Mucosa of descending colon (tissue), 3 donors: ENCODE results near the gene PRKCZ. TPM values are rescaled to one million over a fixed set of nuclear protein-coding genes. Genes with fewer than 3 reads are reported as not detected.

Experiments
- ATAC-seq: fragments of 200-7000 bp; cut with Tn5 transposase; one replicate; pipeline ENCODE4 v1.9.1; 2020; ENCODE audit warnings: mild to moderate bottlenecking, moderate library complexity
- DNase-seq, 3 donors: peaks; one replicate each; pipeline ENCODE4 v3.0.0-alpha.2; 2020
- H3K36me3 ChIP-seq: fragments of 200-600 bp; one replicate; pipeline ENCODE4 v1.8.0; 2021; ENCODE audit warnings: low read depth, mild to moderate bottlenecking
- H3K4me1 ChIP-seq: fragments of 200-600 bp; one replicate; pipeline ENCODE4 v1.8.0; 2021; ENCODE audit warnings: low read depth, mild to moderate bottlenecking
- H3K4me3 ChIP-seq: fragments of 200-600 bp; one replicate; pipeline ENCODE4 v1.8.0; 2021; ENCODE audit warnings: mild to moderate bottlenecking
- H3K9me3 ChIP-seq: fragments of 200-600 bp; one replicate; pipeline ENCODE4 v1.8.0; 2021; ENCODE audit warnings: mild to moderate bottlenecking
- CTCF ChIP-seq: fragments of 200-600 bp; IDR thresholded peaks from one replicate; pipeline ENCODE4 v1.8.0; 2022; ENCODE audit warnings: antibody characterized with exemption, mild to moderate bottlenecking
- intact Hi-C, 2 donors: fragments of 100-400 bp; cut with DNase I in 1 of 2; cut with micrococcal nuclease in 1 of 2; formaldehyde crosslinking; loops; one replicate each; pipeline versions ENCODE4 v1.11.0 to v1.11.1; 2022; cut with DNase I, micrococcal nuclease
- total RNA-seq, 3 donors: library from RNA; stranded (reverse); fragmentation: NEBNext Ultra II Directional in 2 of 3; extraction: Animal tissue kit (Norgen Biotek cat#: 25700) in 2 of 3; gene quantifications; one replicate each; pipeline versions ENCODE4 v1.2.1 to v1.2.4, GENCODE V29; 2021 to 2023
- donor health status: DM: no; HTN: no; CAD: no; lungs with moderate emphysema.
- donor health status: DM: no; HTN: no; CAD: no.
- donor health status: DM: no; HTN: yes; CAD: no.

PRKCZ gene
- total RNA-seq, 3 donors from 2014 or later, result 38.9 to 80.2 (median 53.7) TPM

- intact Hi-C loops, result no loop called here
- Histone ChIP-seq H3K9me3 (no peaks in the 10 kb centered on the region), H3K4me3 (no peak overlapping the region), H3K4me1 (no peaks in the 10 kb centered on the region), H3K36me3 (no peaks in the 10 kb centered on the region)
- no peak for TF ChIP-seq CTCF
- DNase-seq (no peak), ATAC-seq (no peak)
These were observed 45.4 kb upstream of the PRKCZ start for GRCh38 chr1:2004856-2005255.

- no peak for DNase-seq
These were observed 40.8 kb upstream of the PRKCZ start for GRCh38 chr1:2009101-2010053.

GRCh38 chr1:2014181-2014580 lies 36.0 kb upstream of the PRKCZ start:
- no peak for TF ChIP-seq CTCF
- intact Hi-C loops, result no loop called here
- no peak for ATAC-seq

More at GRCh38 chr1:2009101-2010053, 40.8 kb upstream of the PRKCZ start:
- intact Hi-C loops, result no loop called here
- H3K36me3 ChIP-seq, result no peaks in the 10 kb centered on the region
- H3K4me3 ChIP-seq, result no peak overlapping the region
- ATAC-seq, result no peak
- no peak for TF ChIP-seq CTCF
- no peaks in the 10 kb centered on the region for H3K9me3 ChIP-seq
- H3K4me1 ChIP-seq, result no peaks in the 10 kb centered on the region

GRCh38 chr1:2014741-2015735 lies 35.2 kb upstream of the PRKCZ start:
- ATAC-seq (no peak), DNase-seq (no peak)
- intact Hi-C loops, result no loop called here
- Histone ChIP-seq H3K4me1 (peaks cover 5% of the 10 kb centered on the region), H3K4me3 (no peak overlapping the region), H3K9me3 (no peaks in the 10 kb centered on the region), H3K36me3 (no peaks in the 10 kb centered on the region)
- TF ChIP-seq CTCF, result no peak

More at GRCh38 chr1:2014181-2014580, 36.0 kb upstream of the PRKCZ start:
- H3K9me3 ChIP-seq, result no peaks in the 10 kb centered on the region
- no peaks in the 10 kb centered on the region for H3K4me1 ChIP-seq
- DNase-seq, result no peak
- no peak overlapping the region for H3K4me3 ChIP-seq
- no peaks in the 10 kb centered on the region for H3K36me3 ChIP-seq

GRCh38 chr1:2016123-2016522 lies 34.1 kb upstream of the PRKCZ start:
- H3K4me1 ChIP-seq, result peaks cover 5% of the 10 kb centered on the region
- H3K9me3 ChIP-seq, result no peaks in the 10 kb centered on the region
- no peak for TF ChIP-seq CTCF
- ATAC-seq (no peak), DNase-seq (no peak)
- no peaks in the 10 kb centered on the region for H3K36me3 ChIP-seq
- intact Hi-C loops, result no loop called here
- H3K4me3 ChIP-seq, result no peak overlapping the region
